ENCODE data around the gene SEPHS1.
"Not testable (repeated sequence)": the region's sequence is repeated elsewhere in the genome, so short reads cannot be mapped to it uniquely, and the experiment has no call there.

SEPHS1 gene

DNA sequence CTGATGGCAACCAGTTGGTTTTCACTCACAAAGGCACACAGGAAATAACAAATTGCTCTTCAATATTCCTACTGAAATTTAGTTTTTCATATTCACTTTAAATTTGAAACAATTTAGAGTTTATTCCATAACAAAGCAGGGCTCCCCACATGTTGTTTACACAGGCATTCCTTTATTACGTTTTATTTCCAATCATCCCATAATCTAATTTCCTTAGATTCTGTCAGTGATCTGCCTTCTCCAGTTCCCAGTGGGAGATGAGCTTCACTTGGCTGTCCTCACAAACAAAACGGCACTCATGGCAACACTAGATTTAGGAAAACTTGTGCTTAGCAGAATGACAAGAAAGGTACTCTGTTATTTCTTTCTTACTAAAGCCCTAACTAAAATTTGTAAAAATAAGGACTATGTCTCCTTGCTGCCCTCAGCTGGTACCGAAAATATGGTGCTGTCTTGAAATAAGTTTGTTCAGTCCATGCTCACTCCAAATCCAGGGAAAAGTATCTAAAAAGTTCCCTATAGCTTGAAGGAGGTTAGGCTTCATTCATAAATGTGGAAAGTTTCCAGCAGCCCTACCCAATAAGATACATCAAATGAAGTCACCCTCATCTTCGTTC is 71.2 kb downstream of the SEPHS1 start:
- no peak for DNase-seq

DNA sequence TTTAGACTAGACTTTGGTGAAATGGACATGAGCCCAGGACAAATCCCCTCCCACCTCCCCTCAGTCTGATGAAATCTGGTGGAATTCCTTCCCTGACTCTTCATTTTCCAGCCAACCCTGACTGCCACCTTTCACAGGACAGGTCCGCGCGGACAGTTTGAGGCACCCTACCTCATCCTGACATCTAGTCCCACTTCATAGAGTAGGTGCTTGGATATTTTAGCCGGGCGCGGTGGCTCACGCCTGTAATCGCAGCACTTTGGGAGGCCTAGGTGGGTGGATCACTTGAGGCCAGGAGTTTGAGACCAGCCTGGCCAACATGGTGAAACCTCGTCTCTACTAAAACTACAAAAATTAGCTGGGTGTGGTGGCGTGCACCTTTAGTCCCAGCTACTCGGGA is 71.9 kb downstream of the SEPHS1 start:
- DNase-seq = not testable (repeated sequence)

DNA sequence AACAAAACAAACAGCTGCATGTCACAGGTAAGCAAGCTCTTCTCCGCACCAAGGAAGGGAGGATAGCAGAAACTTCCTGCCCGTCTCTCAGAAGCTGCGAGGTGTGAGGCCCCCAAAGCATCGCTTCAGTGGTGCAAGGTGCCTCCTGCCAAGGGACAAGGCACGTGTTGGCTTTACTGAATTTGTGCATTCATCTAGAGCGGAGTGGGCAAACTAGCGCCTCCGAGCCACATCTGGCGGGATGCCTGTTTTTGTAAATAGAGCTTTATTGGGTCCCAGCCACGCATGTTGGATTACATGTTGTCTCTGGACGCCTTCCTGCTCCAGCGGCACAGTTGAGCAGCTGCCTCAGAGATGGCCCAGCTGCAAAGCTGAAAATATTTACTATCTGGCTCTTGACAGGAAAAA is 75.9 kb downstream of the SEPHS1 start:
- peak; percentile 6 for DNase-seq

DNA sequence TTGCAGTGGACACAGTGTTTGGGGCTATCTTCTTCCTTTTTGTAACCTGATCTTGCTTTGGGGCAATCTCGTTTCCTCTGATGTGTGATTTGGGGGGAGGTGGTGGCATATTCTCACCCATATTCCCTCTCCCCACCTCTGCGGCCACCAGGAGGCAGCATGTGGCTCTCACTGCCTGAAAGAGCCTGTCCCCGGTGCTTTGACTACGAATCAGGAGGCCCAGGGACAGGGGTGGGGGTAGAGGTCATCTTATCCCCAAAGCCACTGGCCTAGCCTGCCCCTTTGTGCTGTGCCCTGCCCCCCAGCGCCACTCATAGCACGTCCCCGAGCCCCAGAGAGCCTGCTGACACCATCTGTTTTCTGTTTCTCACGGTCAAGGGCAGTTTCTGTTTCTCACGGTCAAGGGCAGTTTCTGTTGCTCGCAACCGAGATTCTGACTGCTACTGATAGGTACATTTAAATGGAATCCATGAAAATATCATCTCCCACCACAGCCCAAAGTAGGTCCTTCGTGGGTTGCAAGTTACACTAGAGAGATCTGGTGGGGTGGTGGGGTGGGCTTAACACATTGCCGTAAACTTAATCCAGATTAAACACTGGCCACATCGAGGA is 76.4 kb downstream of the SEPHS1 start:
- DNase-seq = peak; percentile 28

DNA sequence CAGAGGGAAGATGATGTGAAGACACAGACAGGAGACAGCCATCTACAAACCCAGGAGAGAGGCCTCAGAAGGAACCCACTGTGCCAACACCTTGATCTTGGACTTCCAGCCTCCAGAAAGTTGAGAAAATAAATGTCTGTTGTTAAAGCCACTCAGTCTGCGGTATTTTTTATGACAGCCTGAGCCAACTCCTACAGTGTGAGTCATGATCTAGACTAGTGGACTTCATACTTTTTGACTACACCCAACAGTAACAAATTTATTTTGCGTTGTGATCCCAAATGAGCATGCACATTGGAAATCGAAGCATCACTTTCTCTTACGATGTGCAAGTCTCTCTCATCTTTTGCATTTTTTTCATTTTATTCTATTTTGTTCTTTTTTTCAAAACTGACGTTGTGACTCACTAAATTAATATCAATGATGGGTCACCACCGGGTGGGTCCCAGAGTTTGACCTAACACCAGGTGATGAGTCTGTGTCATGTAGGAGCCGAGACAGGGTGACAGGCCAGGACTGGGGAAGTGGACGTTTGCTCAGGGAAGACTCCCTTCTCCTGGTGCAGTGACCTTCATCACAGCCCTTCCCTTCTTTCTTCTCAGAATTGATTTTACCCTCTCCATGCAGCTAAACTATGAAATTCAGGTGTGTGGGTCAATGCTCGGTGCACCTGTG is 77.1 kb downstream of the SEPHS1 start:
- no peak for DNase-seq

DNA sequence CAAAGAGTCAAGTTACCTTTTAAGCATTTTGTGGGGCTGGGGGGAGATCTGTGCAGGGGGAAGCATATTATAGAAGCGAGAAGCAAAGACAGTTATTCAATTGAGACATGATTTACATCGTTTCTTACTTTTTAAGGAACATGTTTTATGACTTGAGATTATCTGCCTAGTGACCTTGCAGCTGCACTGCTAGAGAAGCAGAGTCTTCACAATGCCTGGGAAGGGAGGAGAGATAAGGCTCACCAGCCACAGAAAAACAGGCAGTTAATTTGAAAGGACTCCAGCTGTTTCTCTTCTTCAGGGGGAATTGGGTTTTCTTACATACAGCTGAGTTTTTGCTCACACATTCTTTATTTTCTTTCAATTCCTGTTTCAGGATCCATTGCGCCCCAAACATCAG is 79.3 kb downstream of the SEPHS1 start:
- DNase-seq = no peak

DNA sequence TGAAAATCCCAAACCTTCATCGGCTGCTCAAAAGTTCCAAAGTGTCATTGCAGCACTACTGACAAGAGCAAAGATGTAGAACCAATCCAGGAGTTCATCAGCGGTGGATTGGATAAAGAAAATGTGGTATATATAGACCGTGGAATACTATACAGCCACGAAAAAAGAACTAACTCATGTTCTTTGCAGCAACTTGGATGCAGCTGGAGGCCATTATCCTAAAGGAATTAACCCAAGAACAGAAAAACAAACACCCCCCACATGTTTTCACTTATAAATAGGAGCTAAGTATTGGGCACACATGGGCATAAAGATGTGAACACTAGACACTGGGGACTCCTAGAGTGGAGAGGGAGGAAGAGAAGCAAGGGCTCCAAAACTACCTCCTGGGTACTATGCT is 79.8 kb downstream of the SEPHS1 start:
- no peak for DNase-seq

All from retina (tissue), 1 donor.